T-helper 2 cell (primary cell): Measurements from ENCODE around the gene NEO1.
A peak's percentile ranks its signal among the peaks of the same experiment; 100 is the strongest.

Experiments used
- DNase-seq, 5 experiments: peaks; one replicate each; pipeline versions ENCODE4 v3.0.0 to v3.0.0-alpha.2; 2012 to 2022

The NEO1 gene

DNA sequence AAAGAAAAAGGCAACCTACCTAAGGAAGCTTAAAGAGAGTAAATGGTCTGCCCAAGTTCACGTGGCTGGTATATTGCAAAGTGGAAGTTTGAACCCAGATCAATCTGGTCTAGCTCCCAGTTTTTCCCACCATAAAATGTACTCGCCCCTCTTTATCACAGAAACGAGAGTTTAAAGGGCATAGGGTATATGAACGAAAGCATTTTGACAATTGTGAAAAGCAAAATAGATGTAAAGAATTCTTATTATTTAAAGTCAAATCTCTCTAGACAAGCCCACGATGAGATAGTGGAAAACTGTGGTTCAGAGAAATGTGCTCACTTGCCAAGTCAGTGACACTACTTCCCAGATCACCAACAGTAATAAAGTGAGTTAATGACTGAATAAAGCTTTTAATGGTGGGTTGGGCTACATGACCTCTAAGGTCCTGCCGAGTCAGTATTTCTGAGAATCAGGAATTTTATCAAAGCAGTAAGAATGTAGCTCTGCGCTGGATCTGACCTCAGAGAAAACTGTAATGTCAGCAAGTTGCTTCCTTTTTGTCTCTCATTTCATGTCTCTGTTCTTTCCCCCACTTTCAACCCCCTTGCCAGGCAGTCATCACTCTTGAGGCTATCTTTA lies 23.3 kb upstream of the NEO1 start:
- DNase-seq, result no peak

DNA sequence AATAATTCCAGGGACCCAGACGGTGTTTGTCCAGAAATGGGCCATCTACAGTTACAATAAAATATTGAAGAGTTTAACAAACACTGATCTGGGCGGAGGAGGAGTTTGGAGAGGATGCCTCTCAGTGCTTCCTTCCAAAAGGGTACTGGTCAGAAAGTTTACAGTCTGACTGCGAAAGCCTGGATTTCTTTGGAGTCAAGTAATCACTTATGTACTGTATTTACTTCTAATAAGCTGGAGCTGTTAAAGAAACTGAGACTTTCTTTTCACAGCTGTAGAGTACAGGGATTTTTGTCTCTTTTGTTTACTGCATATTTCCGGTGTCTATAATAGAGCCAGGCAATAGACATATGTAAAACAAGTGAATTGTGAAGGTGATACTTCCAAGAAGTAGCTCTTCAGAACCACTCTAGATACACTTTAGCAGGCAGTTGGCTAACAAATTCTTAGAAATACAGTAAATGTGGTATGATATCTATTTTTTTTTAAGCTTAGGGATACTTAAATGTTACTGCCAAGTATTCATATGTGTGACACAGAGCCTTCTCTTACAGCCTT lies 22.1 kb upstream of the NEO1 start:
- DNase-seq, result no peak

DNA sequence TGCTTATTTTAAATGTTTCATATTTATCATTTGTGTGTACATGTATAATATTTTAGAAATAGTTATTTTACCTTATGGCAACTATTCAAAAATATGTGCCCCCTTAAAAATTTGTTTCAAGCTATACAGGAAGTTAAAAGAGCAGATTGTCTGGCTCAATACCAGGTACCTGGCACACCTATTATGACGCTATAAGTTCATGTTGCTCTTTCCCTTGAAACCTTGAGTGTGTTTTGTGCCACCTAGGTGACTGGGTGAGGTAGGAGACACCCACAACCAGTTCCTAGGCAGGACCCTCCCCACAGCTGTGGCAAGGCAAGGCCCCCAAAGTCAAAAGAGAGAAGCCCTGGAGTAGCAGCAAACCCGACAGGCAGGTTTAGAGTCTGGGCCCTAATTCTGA lies 20.6 kb upstream of the NEO1 start:
- DNase-seq, result no peak

DNA sequence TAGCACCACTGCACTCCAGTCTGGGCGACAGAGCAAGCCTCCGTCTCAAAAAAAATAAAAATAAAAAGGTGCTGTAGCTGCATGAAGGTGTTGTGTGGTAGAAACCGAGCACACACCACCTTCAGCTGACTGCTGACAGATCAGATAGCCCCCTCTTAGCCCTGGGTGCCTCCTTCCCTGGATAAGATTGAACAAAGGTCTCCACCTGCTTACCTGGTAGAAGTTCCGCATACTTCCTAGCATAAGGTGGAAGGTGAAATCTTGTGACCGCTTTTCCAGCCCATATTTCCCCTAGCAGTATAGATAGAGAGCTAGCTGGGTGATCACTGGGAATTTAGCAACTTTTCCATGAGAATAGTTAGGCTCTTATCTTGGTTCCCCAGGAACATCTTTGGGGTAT lies 18.7 kb upstream of the NEO1 start:
- DNase-seq, result no peak

DNA sequence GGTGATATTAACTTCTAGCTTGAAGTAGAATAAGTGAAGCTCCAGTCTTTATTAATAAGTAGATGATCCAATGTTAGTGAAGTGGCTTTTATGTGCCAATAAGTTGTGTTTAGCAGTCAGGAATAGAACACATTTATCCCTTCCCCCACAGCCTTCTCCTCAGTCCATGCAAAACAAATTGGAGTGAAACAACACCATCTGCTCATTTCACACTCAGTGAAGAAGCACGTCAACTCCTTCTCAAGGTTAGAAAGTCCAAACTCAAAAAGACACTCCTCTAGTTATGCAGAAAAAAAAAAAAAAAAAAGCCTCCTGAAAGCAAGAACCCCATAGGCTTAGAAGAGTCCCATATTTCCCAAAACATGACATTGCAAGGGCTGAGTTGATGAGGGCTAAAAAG lies 18.0 kb upstream of the NEO1 start:
- no peak for DNase-seq

DNA sequence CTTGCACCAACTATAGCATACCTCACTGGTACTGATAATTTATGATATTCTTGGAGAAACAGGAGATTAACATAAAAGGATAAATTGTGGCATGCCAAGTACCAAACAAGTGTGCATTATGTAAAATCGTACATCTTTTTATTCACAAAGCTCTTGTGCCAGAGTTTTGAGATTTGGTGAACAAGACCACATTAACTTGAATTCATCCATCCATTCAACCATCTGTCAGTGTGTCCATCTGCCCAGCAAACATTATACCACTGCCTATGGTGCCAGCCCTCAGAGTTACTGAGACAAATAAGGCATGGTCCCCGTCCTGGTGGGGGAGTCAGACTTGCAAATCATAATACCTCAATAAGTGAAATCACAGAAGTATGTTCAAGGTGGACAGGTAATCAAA lies 17.0 kb upstream of the NEO1 start:
- no peak for DNase-seq

DNA sequence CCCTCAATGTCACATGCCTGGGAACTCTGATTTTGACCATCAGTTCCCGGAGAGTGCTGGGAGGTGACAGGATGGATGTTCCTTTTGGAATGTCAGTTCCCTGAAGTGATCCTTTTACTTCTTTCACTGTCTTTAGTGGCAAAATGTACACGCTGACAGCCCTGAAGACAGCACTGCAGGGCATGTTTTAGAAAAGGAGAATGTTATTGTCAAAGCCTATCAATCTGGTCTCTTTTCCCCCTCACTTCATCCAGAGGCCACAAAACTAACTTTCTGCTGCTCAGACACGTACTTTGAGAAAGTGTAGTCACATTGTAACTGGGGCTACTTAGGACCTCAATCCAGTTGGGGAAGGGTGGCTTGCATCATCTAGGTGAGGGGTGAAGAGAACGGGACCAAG lies 14.0 kb upstream of the NEO1 start:
- no peak for DNase-seq

DNA sequence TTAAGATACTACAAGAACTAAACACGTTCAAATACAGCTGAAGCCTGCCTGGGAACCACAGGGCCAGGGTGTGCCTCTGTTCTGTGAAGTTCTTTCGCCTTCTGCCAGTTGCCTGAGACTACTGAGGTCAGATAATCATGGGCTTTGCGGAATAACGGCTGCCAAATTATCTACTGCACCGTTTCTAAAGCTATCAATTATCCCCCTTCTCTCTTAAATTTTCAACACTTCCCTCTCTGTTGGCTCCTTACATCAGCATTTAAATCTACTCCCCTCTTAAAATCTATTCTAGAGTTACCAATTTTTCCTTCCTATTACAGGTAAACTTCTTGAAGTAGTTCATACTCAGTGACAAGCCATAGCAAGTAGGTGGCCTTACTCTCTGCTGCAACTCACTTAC lies 6.2 kb upstream of the NEO1 start:
- DNase-seq, result no peak

DNA sequence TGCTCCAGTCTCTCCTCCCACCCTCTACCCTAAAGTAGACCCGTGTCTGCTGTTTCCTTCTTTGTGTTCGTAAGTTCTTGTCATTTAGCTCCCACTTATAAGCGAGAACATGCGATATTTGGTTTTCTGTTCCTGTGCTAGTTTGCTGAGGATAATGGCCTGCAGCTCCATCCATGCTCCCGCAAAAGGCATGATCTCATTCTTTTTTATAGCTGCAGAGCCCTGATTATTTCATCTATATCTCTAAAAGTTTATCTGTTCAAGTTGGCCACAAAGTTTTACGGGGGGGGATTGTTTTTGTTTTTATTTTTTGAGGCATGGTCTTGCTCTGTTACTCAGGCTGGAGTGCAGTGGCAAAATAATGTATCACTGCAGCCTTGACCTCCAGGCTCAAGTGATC lies 4.4 kb upstream of the NEO1 start:
- DNase-seq, result no peak

DNA sequence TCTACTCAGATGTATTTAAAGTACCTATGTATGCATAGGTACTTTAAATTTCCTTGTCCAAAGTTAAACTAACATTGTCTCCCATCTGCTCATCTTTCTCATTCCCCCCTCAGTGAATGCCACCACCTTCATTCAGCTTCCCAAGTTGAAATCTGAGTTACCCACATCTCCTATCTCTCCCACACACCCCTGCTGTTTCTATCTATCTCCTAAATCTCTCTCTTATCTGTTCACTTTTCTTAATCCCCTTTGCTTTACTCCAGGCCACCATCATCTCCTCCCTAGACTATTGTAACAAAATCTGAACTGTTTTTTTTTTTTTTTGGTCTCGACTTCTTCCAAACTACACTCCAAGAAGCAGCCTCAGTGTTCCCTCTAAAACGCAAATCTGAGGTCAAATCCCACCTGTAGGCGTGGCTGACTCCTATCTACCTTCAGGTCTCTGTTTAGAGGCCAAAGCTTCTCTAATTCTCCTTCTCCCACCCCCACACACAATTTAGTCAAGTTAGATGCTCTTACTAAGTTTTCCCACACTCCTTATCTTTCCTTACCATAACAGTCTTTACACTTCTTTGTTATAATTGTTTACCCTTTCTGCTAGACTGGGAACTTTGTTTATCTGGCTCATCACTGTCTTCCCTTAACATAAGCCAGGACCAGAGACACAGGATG lies 3.5 kb upstream of the NEO1 start:
- no peak for DNase-seq

DNA sequence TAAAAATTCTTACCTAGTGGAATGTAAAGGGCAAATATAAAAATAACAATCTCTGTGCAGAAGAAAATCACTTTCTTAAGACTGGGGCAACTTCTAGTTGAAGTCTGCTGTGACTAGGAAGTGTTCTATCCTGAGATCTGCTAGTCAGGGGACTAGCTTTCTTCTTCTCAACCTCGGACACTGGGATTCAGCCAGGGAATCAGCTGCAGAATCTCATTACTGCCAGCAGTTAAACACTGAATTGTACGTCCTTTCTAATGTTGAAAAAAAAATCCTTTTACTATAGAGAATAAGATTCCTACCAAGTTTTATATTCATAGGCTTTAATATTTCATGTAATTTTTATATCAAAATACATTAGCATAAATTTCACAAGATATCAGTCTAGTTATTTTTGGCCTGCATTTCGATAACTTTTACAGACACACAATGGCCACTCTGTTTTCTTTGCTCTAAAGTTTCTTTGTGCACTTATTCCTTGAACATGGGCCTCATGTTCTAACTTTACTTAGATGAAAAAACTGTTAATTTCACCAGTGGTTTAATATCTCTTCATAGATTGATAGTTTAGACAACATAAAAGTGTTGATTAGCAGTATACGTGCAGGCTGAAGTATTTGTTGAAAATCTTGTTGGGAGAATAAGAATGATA lies 2.6 kb upstream of the NEO1 start:
- DNase-seq, result no peak

DNA sequence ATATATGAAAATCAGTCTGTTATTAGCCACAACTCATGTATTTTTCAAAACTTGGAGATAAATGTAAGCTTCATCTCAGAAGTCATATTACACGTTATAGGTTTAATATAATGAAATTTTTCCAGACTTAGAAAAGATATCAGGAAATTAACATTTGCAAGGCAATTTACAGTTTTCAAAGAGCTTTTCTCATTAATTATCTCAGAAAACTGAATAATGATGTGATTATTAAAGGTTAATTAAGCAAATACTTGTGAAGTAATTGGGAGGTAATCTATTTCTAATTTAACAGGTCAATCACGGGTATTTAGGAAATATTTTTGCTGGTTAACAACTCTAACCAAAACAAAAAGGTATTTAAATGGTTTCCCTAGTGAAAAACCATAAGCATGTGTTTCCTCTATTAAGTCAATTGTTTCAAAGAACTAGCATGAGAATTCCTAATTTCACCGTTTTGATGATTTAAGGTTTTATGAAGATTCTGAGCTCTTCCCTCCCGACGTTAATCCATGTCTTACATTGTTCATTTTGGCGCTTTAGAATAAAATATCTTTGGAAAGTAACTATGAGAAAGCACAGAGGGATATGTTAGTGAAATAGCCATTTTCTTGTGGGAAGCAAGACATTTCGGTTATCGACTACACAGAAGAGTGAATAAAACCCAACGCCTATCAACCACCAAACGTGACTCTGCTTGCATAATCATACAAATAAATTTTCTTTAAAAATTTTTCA lies 1.5 kb upstream of the NEO1 start:
- no peak for DNase-seq

DNA sequence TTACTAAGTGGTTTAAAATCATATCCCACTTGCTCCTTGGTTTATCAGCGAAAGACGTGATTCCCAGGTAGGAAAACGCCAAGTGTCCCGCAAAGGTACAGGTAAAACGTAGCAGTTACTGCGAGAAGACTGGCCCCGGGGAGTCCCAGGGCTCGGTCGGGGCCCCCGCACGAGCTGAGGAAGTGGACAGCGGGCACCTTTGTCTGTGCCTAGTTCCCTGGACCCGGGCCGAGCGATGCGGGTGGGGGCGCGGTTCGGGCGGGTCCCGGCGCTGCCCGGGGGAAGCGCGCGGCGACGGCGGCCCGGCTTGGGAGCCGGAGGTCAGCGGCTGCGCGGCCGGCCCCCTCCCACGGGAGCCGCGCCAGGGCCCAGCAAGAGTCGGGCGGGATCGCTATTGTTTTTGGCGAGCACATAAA lies 864 bp upstream of the NEO1 start:
- DNase-seq, result peak in 2 of 5 experiments; percentile 6 to 9

DNA sequence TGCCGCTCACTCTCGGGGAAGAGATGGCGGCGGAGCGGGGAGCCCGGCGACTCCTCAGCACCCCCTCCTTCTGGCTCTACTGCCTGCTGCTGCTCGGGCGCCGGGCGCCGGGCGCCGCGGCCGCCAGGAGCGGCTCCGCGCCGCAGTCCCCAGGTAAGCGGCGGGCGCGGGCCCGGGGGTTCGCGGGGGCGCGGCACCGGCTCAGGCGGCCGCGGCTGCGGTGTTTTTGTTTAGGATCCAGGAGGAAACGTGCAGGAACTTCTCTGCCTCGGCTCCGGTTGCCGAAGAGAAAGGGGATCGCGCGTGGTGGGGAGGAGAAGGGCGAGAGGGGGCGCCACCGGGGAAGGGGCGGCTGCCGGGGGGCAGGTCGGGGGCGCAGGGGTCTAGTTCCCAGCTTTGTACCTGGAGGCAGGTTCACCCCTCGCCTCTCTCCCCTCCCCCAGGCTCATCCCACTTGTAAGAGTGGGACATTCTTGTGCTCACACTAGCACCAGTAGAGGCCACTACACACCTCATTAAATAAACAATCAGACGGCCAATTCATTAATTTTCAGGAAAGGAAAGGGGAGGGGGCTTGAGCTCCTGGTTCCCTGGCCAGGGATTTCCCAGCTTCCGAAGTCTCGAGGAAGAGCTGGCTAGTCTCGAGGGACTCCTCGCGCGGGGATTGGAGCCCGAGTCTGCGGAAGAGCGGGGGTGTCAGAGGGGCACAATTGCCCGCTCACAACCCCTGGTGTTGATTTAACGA lies 562 bp downstream of the NEO1 start:
- peak in 4 of 5 experiments; percentile 5 to 38 (median 14) for DNase-seq

DNA sequence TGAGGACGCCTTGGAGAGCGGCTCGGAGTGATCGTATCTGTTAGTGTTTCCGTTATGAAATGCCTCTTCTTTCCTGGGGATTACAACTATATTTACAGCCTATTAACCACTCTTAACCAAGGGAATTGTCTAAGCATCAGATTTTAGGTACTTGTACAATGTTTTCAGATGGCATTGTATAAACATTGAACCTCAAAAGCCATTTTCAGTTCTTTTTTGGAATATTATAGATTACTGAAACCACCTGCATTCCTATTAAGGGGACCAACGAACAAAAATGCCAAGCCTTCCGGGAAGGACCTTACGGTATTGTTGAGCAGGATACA lies 1.1 kb downstream of the NEO1 start:
- no peak for DNase-seq

DNA sequence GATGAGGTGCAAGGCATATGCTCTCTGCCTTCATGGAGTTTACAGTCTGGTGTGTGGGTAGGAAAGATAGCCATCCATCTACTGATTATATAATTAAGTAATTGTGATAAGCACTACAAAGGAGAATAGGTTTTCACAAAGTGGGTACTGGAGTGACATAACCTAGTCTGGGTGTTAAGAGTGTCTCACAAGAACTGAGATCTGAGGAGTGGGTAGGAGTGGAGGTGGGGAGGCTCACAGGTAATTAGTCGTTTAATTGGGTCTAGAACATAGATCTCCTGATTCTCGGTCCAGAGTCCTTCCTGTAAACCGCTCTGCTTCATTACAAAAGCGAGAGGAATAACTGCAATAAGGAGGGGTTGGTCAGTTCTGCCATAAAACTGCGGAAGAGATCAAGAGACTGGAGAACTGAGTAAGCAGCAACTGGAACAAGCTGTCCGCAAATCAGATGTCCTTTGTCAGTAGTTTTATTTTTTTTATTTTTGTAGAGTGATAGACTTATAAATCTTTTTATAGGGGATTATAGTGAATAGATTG lies 2.2 kb downstream of the NEO1 start:
- DNase-seq, result no peak

DNA sequence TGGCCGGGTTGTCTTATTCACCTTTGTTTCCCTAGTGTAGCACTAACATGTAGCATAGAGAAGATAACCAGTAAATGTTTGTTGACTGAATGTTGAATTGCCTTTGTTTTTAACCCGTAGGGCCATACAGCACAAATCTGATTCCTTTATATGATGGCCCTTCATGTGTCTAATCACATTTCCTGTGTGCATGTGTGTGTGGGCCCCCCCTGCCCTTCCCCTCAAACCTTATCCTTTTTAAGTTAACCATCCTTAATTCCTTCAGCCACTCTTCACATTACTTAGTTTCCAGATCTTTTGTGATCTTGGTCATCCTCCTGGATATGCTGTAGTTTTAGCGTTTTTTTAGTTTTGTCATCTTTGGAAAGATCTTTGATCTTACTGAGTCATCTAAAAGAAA lies 4.2 kb downstream of the NEO1 start:
- no peak for DNase-seq

DNA sequence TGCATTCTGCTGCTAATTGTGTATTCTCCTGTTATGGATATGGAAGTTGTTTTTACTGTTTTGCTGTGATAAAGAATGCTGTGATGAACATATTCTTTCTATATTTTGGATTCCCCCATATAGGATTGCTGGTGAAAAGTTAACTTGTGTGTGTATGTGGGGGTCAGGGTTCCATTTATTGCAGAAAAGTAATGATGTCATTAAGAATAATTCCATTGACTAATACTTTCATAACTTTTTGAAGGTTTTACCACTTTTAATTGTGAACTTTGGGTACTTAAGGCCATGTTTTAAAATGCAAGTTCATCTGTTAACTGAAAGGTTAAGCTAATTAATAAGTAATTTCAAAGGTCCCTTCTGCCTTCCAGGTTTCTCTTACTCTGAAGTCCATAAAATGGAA lies 6.2 kb downstream of the NEO1 start:
- DNase-seq, result no peak

DNA sequence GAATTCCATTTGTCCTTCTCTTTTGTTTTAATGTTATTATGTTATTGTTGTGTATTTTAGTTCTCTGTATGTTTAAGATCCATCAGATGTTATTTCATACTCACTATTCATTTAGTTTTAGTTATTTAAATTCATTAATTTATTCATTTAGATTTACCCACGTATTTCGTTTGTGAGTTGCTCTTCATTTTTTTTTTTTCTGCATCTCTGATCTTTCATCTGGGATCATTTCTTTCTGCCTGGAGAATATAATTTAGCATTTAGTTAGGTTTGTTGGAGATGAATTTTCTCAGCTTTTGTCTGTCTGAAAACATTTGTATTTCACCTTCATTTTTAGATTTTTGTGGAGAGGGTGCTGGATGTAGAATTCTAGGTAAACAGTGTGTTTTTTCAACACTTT lies 12.9 kb downstream of the NEO1 start:
- no peak for DNase-seq

DNA sequence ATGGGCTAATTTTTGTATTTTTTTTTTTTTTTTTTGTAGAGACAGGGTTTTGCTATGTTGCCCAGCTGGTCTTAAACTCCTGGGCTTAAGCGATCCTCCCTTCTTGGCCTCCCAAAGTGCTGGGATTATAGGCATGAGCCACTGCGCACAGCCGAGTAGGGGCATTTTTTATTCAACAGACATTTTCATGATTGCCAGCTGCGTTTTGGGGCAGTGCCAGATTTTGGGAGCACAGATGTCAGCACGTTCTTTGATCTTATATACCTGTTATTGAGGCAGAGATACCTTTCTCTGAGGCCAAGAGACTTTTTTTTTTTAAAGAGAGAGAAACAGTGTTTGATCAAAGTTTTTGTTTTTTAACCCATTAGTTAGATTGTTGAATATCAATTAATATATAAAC lies 16.8 kb downstream of the NEO1 start:
- DNase-seq, result no peak

DNA sequence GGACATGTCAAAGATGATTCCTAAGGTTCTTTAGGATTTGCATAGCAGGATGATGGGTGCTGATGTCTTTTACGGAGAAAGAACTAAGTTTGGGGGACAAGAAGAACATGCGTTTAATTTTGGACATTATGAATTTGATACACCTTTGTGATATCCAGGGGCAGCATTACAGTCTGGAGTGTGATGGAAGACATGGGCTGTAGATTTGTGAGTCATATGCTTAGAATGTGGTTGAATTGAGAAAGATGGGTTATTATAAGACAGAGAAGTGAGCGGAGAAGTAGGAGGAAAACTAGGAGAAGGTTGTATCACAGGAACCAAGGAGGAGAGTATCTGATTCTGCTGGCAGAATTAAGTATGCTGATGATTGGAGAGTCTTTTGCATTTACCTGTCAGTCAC lies 20.6 kb downstream of the NEO1 start:
- DNase-seq, result no peak

DNA sequence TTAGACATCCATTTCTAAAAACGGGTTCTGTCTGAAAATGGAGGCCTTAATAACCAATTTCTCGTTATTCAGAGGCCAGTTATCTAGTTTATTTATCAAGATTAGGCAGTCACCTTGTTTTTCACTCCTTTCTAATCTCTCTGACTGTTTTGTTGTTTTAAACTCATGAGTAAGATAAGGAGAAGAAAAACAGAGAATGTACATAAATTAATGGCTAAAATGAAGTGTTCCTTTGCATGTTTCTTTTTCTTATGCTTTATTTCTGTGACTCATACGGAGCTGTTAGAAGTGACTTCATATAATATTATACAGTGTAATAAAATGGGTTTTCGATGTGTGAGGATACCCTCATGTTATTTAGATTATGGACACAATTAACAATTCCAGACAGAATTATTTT lies 22.0 kb downstream of the NEO1 start:
- no peak for DNase-seq
